ENCODE results near the gene ADAM15. TPM values are rescaled to one million over a fixed set of nuclear protein-coding genes. Genes with fewer than 3 reads are reported as not detected.

ADAM15 gene
- total and polyA plus RNA-seq, 2 of the 8 experiments (the other 6 are each of a cell fraction or from before 2014, with no cell fraction given): 32.9 to 37.6 TPM

- no peak for TF ChIP-seq PHF8 (conservative IDR thresholded peaks at IDR 0.05; ENCODE audit: low read depth, low read length)
- TF ChIP-seq JUN (IDR thresholded peaks at IDR 0.05; ENCODE audit: low read depth, low read length): no peak
Measured at GRCh38 chr1:155057104-155057503, 6.0 kb downstream of the ADAM15 start (continued).

Data from H1 (cell line).